DOHH2 (cell line): ENCODE data around the gene RNF34.

Source experiments
- H3F3A ChIP-seq: fragments of 200-600 bp; sonication (generic), shearing (Covaris generic); 2 replicates; pipeline ENCODE4 v1.6.0; 2016; ENCODE audit warnings: antibody characterized with exemption, mild to moderate bottlenecking; ENCODE audit not compliant: control insufficient read depth, insufficient read depth
- H3K27ac ChIP-seq: fragments of 200-600 bp; sonication (generic); 2 replicates; pipeline ENCODE4 v1.5.1; 2014; ENCODE audit warnings: low read depth, mild to moderate bottlenecking, low read length, moderate library complexity
- H3K27me3 ChIP-seq: fragments of 200-600 bp; sonication (generic); 2 replicates; pipeline ENCODE4 v1.6.1; 2014; ENCODE audit warnings: mild to moderate bottlenecking, low read length, mixed read lengths; ENCODE audit not compliant: control insufficient read depth
- H3K36me3 ChIP-seq: fragments of 200-600 bp; sonication (generic); 2 replicates; pipeline ENCODE4 v1.6.1; 2014; ENCODE audit warnings: mild to moderate bottlenecking, low read length, moderate library complexity, mixed read lengths; ENCODE audit not compliant: control insufficient read depth
- H3K4me1 ChIP-seq: fragments of 200-600 bp; sonication (generic); 2 replicates; pipeline ENCODE4 v1.6.1; 2014; ENCODE audit warnings: mild to moderate bottlenecking, low read length, mixed read lengths; ENCODE audit not compliant: control insufficient read depth
- H3K4me2 ChIP-seq: fragments of 200-600 bp; sonication (generic); 2 replicates; pipeline ENCODE4 v1.6.0; 2014; ENCODE audit warnings: mild to moderate bottlenecking, low read length, moderate library complexity
- H3K4me3 ChIP-seq: fragments of 200-600 bp; sonication (generic); 2 replicates; pipeline ENCODE4 v1.5.1; 2014; ENCODE audit warnings: mild to moderate bottlenecking, low read length, mixed read lengths
- H3K79me2 ChIP-seq: fragments of 200-600 bp; sonication (generic); 2 replicates; pipeline ENCODE4 v1.6.1; 2014; ENCODE audit warnings: mild to moderate bottlenecking, low read length, mixed read lengths; ENCODE audit not compliant: control insufficient read depth
- H3K9me2 ChIP-seq: fragments of 200-600 bp; sonication (generic); replicated peaks from 2 replicates; pipeline ENCODE4 v1.6.1; 2014; ENCODE audit warnings: mild to moderate bottlenecking, low read length, mixed read lengths; ENCODE audit not compliant: control insufficient read depth
- H3K9me3 ChIP-seq: fragments of 200-600 bp; sonication (generic); 2 replicates; pipeline ENCODE4 v1.6.1; 2014; ENCODE audit warnings: antibody characterized with exemption, low read length, mixed read lengths; ENCODE audit not compliant: control insufficient read depth, insufficient read depth
- H4K20me1 ChIP-seq: fragments of 200-600 bp; sonication (generic); 2 replicates; pipeline ENCODE4 v1.6.0; 2014; ENCODE audit warnings: low read depth, mild to moderate bottlenecking, antibody characterized with exemption, low read length, moderate library complexity; ENCODE audit not compliant: control insufficient read depth, insufficient read depth
- EZH2phosphoT487 ChIP-seq: fragments of 200-600 bp; sonication (generic); IDR thresholded peaks from 2 replicates; pipeline ENCODE4 v1.6.1; 2017; ENCODE audit warnings: borderline replicate concordance, mild to moderate bottlenecking, antibody characterized with exemption, low read length, moderate library complexity, mixed read lengths
- TF ChIP-seq, protein P1 (sequence below): fragments of 200-600 bp; sonication (generic); IDR thresholded peaks from one replicate; pipeline ENCODE4 v1.5.1; 2014; ENCODE audit warnings: antibody characterized with exemption, mild to moderate bottlenecking, low read depth, low read length; ENCODE audit not compliant: poor library complexity, severe bottlenecking

Gene RNF34

DNA sequence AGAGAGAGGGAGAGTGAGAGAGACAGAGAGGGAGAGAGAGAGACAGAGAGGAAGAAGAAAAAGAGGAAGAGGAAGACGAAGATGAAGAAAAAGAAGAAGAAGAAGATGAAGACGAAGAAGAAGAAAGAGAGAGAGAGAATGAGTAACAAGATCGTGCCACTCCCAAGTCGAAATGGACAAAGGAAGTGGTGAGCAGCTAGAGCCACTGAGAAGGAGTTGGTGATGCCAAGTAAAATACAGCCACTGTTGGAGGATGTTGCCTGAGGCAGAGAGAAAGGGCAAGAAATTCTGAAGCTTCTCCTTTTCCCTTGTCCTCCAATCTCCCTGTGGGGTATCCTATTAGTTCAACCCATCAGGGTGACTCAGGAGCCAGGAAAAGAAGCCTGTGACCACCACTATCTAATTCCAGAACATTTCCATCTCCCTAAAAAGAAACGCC is 35.2 kb upstream of the RNF34 start:
- no peaks in the 10 kb centered on the region for H3K36me3 ChIP-seq
- 0 out of 2 replicates have a peak, but pooled peaks cover 4% of the 10 kb centered on the region for H3K4me1 ChIP-seq
- no peaks in the 10 kb centered on the region for H3K9me3 ChIP-seq
- no peaks in the 10 kb centered on the region for H3K79me2 ChIP-seq
- TF ChIP-seq, protein P1, sequence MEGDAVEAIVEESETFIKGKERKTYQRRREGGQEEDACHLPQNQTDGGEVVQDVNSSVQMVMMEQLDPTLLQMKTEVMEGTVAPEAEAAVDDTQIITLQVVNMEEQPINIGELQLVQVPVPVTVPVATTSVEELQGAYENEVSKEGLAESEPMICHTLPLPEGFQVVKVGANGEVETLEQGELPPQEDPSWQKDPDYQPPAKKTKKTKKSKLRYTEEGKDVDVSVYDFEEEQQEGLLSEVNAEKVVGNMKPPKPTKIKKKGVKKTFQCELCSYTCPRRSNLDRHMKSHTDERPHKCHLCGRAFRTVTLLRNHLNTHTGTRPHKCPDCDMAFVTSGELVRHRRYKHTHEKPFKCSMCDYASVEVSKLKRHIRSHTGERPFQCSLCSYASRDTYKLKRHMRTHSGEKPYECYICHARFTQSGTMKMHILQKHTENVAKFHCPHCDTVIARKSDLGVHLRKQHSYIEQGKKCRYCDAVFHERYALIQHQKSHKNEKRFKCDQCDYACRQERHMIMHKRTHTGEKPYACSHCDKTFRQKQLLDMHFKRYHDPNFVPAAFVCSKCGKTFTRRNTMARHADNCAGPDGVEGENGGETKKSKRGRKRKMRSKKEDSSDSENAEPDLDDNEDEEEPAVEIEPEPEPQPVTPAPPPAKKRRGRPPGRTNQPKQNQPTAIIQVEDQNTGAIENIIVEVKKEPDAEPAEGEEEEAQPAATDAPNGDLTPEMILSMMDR, result no peak
- TF ChIP-seq EZH2phosphoT487, result no peak
- H3K4me3 ChIP-seq, result no peak overlapping the region
- H3K4me2 ChIP-seq, result no peak overlapping the region
- no peaks in the 10 kb centered on the region for H3K9me2 ChIP-seq
- no peaks in the 10 kb centered on the region for H4K20me1 ChIP-seq
- peaks cover 20% of the 10 kb centered on the region for H3K27me3 ChIP-seq
- no peak overlapping the region for H3K27ac ChIP-seq
- no peaks in the 10 kb centered on the region for H3F3A ChIP-seq

DNA sequence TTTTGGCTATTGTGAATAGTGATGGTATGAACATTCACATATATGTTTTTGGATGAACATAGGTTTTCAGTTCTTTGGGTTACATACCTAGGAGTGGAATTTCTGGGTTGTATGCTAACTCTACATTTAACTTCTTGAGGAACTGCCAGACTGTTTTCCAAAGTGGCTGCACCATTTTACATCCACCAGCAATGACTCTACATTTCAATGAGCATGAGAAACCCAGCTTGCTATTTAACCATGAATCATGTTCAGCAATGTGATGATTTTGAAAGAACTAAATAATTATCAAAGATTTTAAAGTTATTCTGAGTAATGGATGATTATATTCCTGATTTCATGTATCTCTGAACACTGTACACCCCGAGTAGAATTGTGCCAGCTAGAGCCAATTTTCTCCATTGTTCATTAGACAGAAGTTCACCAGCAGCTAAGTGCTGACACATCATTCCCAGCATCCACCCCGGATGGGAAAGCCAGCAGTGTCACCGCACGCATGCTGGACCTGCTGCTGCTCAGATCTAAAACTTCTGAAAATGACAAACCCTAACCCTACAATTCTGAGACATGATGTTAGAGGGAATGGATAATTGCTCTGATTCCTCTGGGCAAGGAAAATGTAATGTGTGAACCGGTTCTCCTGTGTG is 34.4 kb upstream of the RNF34 start:
- Histone ChIP-seq H3K27me3 (peaks cover 20% of the 10 kb centered on the region), H3K27ac (no peak overlapping the region), H3K4me1 (0 out of 2 replicates have a peak, but pooled peaks cover 4% of the 10 kb centered on the region), H3K9me2 (no peaks in the 10 kb centered on the region), H3K4me3 (no peak overlapping the region), H3F3A (no peaks in the 10 kb centered on the region), H3K4me2 (no peak overlapping the region), H3K79me2 (no peaks in the 10 kb centered on the region), H4K20me1 (no peaks in the 10 kb centered on the region), H3K9me3 (no peaks in the 10 kb centered on the region), H3K36me3 (no peaks in the 10 kb centered on the region)
- no peak for TF ChIP-seq EZH2phosphoT487
- TF ChIP-seq, protein P1, result no peak

DNA sequence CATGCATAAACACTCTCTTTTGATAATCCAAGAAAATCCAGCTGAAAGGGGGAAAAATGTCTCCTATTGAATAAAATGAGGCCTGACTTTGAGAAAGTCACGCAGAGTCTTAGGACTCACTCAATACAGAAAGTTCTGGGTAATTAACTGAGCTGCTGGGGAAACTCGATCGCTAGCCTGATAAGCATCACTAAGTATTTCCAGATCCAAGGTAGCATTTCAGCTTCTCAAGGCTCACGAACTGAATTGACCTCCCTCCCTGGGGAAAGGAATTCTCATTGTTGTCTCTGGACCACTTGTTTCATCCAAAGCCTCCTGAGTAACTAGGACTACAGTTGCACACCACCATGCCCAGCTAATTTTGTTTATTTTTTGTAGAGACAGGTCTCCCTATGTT is 33.9 kb upstream of the RNF34 start:
- Histone ChIP-seq H3K9me3 (no peaks in the 10 kb centered on the region), H3K9me2 (no peaks in the 10 kb centered on the region), H4K20me1 (no peaks in the 10 kb centered on the region), H3K4me3 (no peak overlapping the region), H3K27me3 (peaks cover 20% of the 10 kb centered on the region), H3K4me1 (0 out of 2 replicates have a peak, but pooled peaks cover 4% of the 10 kb centered on the region), H3K36me3 (no peaks in the 10 kb centered on the region), H3F3A (no peaks in the 10 kb centered on the region), H3K27ac (no peak overlapping the region), H3K4me2 (no peak overlapping the region), H3K79me2 (no peaks in the 10 kb centered on the region)
- TF ChIP-seq, protein P1, result no peak
- TF ChIP-seq EZH2phosphoT487, result no peak
